SH-SY5Y (cell line): Measurements from ENCODE around the gene IBA57.

Experiments used
- GATA2 ChIP-seq: IDR thresholded peaks from 2 replicates; pipeline ENCODE4 v1.6.1; 2011; ENCODE audit warnings: mild to moderate bottlenecking, low read depth, low read length
- GATA3 ChIP-seq: IDR thresholded peaks from 2 replicates; pipeline ENCODE4 v1.6.1; 2011; ENCODE audit warnings: low read depth, mild to moderate bottlenecking, low read length, moderate library complexity

- no peak for TF ChIP-seq GATA3
- TF ChIP-seq GATA2: no peak
Measured at GRCh38 chr1:228210712-228211530, 45.3 kb downstream of the IBA57 start.
